ENCODE results near the gene SLC16A12.

Gene SLC16A12

DNA sequence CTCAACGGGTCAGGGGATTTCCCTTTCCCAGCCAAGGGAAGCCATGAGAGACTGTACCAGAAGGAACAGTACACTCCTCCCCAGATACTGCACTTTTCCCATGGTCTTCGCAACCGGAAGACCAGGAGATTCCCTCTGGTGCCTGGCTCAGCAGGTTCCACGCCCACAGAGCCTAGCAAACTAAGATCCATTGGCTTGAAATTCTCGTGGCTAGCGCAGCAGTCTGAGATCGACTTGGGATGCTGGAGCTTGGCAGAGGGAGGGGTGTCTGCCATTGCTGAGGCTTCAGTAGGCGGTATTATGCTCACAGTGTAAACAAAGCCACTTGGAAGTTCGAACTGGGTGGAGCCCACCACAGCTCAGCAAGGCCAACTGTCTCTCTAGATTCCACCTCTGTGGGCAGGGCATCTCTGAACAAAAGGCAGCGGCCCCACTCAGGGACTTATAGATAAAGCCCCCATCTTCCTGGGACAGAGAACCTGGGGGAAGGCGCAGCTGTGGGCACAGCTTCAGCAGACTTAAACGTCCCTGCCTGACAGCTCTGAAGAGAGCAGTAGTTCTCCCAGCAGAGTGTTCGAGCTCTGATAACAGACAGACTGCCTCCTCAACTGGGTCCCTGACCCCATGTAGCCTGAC lies 29.6 kb downstream of the SLC16A12 start:
- DNase-seq: no peak

DNA sequence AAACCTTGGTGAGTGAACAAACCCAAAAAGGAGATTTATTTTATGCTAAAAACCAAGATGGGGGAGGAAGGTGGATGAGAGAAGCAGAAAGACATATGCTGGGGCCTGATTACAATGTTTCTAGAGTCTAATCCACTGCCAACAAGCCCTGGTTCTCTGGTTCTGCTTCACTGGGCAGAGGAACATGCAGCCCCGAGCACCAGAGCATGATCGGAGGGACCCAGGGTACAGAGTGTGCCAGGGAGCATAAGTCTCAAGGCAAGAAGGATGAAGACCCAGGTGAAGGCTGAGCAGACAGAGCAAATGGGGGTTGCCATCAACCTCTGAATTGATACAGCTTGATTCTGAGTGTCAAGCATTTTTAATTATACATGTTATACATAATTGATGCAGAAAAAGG lies 30.7 kb downstream of the SLC16A12 start:
- no peak for DNase-seq

DNA sequence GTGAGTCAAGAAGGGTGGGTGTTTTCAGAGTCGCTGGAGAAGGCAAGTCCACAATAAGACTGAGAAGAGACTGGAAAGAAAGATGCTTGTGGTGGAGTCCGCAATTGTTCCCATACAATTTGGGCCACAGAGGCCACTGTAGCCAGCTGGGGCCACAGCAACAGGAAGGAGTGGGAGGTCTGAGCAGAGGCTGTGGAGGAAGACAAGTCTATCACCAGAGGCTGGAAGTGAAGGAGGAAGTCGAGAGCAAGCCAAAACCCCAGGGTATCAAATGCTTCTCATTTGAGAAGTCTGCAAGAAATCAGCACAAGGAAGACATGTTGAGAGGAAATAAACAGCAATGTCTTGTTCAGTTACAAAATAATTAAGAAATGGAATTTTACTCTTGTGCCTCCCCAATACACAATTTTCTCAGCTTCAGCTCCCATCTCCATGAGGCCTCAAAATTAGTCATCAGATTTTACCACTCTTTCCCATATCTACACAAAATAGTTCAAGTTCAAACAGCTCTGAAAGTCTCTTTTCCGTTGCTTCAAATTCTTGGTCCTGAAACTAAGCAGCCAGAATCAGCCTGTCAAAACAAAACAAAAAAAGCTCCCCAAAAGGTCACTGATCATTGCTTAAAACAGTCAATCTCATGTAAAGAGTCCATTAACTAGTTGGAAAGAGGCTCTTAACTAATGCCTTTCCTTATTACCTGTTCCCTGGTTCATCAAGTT lies 31.6 kb downstream of the SLC16A12 start:
- DNase-seq: no peak

DNA sequence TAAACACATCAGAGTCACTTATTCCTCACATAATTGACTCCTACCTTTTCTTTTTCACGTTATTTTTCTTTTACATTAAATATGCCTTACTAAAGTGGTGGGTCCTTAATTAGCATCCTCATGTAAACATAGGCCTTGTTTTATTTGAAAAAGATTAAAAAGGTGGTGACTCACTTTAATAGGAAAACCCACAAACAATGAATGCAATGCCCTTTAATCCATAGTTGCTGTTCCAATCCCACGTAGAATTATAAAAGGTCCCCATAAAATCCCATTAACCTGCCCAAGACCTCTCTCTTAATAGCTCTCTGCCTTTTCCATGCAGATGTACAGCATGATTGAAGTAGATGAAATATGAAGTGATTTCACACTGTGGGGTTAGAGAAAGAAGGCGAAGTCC lies 32.2 kb downstream of the SLC16A12 start:
- DNase-seq: no peak

GRCh38 chr10:89502549-89502948 lies 32.8 kb downstream of the SLC16A12 start:
- DNase-seq: no peak

GRCh38 chr10:89494575-89494974 lies 40.8 kb downstream of the SLC16A12 start:
- DNase-seq: no peak

DNA sequence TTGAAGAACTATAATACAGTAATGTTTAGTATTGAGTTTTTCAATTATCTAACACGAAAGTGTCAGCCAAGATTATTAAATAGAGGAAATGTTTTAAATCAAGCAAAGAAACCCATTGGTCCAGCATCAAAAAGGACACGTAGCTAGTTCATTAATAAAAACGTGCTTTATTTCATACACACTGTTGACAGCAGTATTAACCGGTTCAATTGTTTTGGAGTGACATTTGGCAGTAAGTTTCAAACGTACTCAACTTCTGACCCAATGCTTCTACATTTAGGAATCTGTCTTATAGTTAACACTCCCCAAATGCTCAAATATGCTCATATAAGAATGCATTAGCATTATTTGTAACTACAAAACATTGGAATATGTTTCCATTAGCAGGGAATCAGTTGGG lies 41.3 kb downstream of the SLC16A12 start:
- no peak for DNase-seq

GRCh38 chr10:89491932-89492331 lies 43.5 kb downstream of the SLC16A12 start:
- DNase-seq: no peak

GRCh38 chr10:89490596-89491335 lies 44.6 kb downstream of the SLC16A12 start:
- DNase-seq: no peak

GRCh38 chr10:89482256-89482655 lies 53.1 kb downstream of the SLC16A12 start:
- DNase-seq: no peak

DNA sequence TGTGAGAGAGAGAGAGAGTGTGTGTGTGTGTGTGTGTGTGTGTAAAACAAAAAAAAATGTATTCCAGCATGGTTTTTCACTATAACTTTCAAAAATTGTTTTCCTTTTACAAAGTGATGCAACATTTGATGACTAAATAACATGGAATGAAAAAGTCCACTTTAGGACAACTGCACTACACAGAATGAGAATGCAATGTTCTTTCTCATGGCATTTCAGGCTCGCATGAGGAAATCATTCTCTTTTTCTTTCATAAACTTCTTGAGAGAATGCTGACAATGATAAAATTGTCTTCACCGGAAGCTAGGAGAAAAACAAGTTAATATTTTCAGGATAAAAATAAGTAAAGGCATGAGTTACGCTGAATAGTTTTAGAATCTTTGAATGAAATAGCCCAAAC lies 53.7 kb downstream of the SLC16A12 start:
- DNase-seq: no peak

GRCh38 chr10:89479771-89480446 lies 55.5 kb downstream of the SLC16A12 start:
- no peak for DNase-seq

DNA sequence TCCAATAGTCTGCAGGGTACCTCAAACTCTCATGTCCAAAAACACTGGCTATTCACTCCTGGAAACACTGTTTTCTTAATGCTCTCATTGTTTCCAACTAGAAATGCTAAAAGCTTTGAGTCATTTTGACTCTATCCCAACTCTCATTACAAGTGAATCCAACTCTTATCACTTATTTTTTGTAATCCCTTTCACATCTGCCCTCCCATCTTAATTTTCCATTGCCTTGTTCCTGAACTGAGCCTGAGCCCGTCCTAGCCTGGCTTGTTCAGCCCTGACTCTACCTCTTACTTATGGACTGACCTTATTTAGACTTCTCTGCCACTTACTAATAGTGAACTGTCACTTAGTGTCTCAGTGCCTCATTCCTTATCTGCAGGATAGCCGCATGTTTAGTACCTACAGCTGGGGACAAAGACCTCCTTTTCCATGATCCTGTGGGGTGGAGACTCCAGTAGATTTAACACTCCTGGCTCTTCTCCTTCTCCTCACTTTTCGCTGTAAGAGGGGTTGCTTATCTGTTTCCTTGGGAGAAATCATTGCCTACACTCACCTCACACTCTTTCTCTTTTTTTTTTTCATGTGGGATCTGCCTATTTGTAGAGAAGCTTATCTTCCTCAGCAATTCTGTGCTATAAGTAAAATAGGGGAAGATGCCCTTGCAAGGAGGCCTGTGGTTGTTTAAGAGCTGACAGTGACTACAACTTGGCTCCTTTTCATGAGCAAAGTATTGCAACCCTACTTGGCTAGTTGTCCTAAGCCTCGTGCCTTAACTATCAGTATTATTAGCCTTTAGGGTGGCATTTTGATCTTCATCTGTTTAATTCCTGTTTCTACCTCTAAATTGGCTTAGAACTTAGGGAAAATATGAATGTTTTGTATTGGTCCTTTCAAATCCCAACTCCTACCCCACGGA lies 56.4 kb downstream of the SLC16A12 start:
- no peak for DNase-seq

DNA sequence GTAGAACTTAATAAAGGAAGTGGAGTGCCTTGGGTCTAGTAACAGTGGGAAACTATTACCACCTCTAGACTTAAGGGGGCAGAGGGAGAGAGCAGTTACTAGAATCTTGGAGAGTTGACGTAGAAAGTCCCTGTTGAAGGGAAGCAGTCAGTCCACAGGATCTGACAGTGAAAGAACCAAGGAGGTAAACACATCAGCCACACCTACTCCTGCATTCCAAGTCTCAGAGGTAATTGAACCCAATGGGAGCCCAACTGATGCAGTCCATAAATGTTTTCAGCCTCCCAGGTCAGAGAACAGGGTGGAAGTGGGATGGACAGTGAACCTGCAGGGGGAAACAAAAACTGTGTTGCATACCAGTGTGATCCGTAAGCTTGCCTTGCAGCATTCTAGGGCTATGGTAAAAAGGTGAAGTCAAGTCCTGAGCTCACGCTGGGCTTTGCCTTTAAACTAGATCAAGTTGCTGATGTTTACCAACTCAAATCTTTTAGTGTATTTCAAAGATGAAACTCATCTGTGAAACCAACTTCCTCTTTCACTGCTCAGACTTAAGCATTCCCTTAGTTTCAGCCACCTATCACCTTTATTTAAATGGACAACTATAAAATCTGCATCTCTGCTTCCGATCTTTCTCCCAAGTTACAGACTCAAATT lies 57.2 kb downstream of the SLC16A12 start:
- no peak for DNase-seq

DNA sequence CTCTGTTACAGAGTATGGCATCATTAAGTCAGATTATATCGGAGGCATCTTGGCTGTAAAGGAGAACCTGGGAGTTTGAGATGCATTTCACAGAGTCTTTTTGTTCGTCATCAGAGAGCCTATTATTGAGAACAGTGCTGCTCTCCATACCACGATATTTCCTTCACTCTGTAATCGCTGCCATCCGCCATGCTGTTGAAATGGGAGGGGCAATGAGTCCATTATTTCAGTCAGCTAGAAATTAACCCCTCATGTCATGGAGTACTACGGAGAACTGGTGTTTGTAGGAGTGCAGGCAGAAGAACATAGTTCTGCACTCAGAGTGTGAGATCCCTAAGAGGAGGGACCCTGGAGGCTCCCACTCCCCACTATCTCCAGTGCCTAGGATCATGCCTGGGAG lies 59.2 kb downstream of the SLC16A12 start:
- no peak for DNase-seq

GRCh38 chr10:89475591-89475998 lies 59.8 kb downstream of the SLC16A12 start:
- no peak for DNase-seq

GRCh38 chr10:89475125-89475524 lies 60.3 kb downstream of the SLC16A12 start:
- no peak for DNase-seq

DNA sequence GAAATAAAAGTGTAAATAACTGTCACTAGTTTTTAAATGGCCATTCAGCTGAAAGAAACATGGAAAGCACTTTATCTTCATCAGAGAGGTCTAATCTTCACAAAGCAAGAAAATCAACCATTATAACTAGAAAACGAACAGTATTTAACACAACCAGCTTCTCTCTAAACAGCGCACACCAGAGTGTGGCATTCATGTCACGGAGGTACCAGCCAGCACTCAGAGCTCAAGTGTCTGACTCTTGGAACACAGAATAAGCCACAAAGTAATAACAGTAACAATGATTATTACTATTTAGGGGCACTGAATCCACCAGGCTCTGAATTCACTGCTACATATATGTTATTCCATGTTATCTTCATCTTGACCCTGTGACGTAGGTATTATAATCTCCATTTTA lies 60.9 kb downstream of the SLC16A12 start:
- no peak for DNase-seq

DNA sequence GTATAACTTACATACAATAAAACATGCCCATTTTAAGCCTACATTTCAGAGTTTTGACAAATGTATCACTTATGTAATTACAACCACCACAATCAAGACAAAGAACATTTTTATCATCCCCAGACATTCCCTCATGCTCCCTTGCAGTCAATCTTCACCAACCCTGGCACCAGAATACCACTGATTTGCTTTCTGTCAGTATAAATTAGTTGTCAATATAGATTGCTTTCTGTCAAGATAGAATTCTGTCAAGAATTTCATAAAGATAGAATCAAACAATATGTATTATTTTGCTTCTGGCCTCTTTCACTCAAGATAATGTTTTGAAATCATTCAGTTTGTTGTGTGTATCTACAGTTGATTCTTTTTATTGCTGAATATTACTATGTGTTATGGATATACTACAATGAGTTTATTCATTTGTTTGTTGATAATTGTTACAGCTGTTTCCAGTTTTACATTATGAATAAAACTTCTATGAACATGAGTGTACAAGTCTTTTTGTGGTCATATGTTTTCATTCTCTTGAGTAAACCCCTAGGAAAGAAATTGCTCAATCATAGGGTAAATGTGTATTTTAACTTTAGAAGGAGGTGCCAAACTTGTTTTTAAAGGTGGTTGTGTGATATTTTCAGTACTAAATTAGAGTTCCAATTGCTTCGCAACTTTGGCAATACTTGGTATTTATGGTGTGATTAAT lies 64.1 kb downstream of the SLC16A12 start:
- no peak for DNase-seq

DNA sequence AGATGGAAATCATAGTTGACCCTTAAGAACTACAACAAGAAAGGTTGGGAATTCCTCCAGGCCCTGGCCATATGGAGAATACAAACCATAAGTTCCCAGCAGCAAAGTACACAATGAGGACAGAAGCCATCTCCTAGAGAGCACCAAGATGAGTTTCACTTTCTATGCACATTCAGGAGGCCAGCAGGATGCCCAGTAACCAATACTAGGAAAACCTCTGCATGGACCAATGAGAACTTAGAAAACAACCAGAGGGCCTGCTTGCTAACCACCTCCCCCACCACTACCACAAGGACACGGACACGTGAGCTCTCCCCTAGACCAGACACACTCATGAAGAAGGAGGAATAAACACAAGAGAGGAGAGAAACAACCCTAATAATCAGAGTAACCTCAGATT lies 64.8 kb downstream of the SLC16A12 start:
- DNase-seq: no peak

DNA sequence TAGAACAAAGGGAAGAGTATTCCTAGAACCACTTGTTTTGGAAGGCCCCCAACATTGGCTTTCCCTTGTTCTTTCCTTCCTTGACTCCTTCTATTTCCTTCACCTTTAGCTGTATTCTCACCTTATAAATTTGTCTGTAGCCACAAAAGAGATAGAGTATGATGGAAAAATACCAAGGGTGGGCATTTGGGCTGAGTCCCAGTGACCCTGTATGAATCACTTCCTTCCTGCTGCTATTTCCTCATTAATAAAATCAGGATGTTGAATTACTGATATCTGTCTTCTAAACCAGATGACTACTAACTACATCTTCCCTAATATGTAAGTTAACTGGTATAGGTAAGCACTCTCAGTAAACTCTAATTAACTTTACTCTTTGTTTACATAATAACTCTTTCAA lies 65.9 kb downstream of the SLC16A12 start:
- no peak for DNase-seq

Data from stimulated activated CD4-positive, alpha-beta T cell treated with anti-CD3 and anti-CD28 coated beads, Interleukin-4, amount 100 ng/mL, for 1 hour (primary cell).